CD4-positive, alpha-beta T cell (primary cell): ENCODE measurements around the gene ZNF878. TPM values are rescaled to one million over a fixed set of nuclear protein-coding genes. Genes with fewer than 3 reads are reported as not detected.

Experiments used
- ATAC-seq: fragments of 200-7000 bp; cut with Tn5 transposase; one replicate; pipeline ENCODE4 v1.10.0; 2022; ENCODE audit warnings: mild to moderate bottlenecking; ENCODE audit not compliant: poor library complexity
- CTCF ChIA-PET: fragments of 350-600 bp; sonication (Branson Sonifier 250); formaldehyde crosslinking; loops from one replicate; lab custom pipeline; 2021; ENCODE audit warnings: antibody characterized with exemption, inconsistent platforms; lab: Charles Lee
- POLR2A ChIA-PET: fragments of 350-600 bp; sonication (Branson Sonifier 250); formaldehyde crosslinking; loops from one replicate; lab custom pipeline; 2021; ENCODE audit warnings: antibody characterized with exemption, inconsistent platforms; lab: Charles Lee
- DNase-seq, 14 experiments: peaks; one replicate each; pipeline ENCODE4 v3.0.0-alpha.2; 2013 to 2020; ENCODE audit warnings: mixed read lengths in 2 of 14
- H3K27ac ChIP-seq, 2 donors: one replicate each; pipeline versions ENCODE4 v1.5.1 to v1.7.0; 2013; ENCODE audit warnings: low read length in 2 of 2, low read depth in 1 of 2, mild to moderate bottlenecking in 1 of 2
- H3K27me3 ChIP-seq, 2 experiments: 1 replicate in 1 of 2; 2 replicates in 1 of 2; pipeline versions ENCODE4 v1.6.1 to v1.7.0; 2013; ENCODE audit warnings: low read length in 2 of 2, control low read depth in 1 of 2, mild to moderate bottlenecking in 1 of 2, moderate library complexity in 1 of 2; ENCODE audit not compliant: insufficient read depth in 2 of 2, control insufficient read depth in 1 of 2
- H3K36me3 ChIP-seq: one replicate; pipeline ENCODE4 v1.6.1; 2013; ENCODE audit warnings: low read length, control low read depth; ENCODE audit not compliant: insufficient read depth
- H3K4me1 ChIP-seq: one replicate; pipeline ENCODE4 v1.6.1; 2013; ENCODE audit warnings: low read length, control low read depth; ENCODE audit not compliant: insufficient read depth
- H3K4me3 ChIP-seq: one replicate; pipeline ENCODE4 v1.5.1; 2013; ENCODE audit warnings: mild to moderate bottlenecking, low read length, moderate library complexity
- H3K9me3 ChIP-seq, 2 experiments: 1 replicate in 1 of 2; 2 replicates in 1 of 2; pipeline versions ENCODE4 v1.6.1 to v1.7.0; 2013; ENCODE audit warnings: low read length in 2 of 2, mild to moderate bottlenecking in 2 of 2, control low read depth in 1 of 2, moderate library complexity in 1 of 2; ENCODE audit not compliant: control insufficient read depth in 1 of 2, insufficient read depth in 1 of 2
- H3K27ac Mint-ChIP-seq: one replicate; pipeline ENCODE4 v1.8.0; 2020; ENCODE audit warnings: mixed read lengths
- H3K27me3 Mint-ChIP-seq: one replicate; pipeline ENCODE4 v1.8.0; 2021; ENCODE audit warnings: mixed read lengths
- H3K36me3 Mint-ChIP-seq: one replicate; pipeline ENCODE4 v1.8.0; 2021; ENCODE audit warnings: low read depth, mixed read lengths
- H3K4me1 Mint-ChIP-seq: one replicate; pipeline ENCODE4 v1.8.0; 2021; ENCODE audit warnings: low read depth, mixed read lengths
- H3K4me3 Mint-ChIP-seq: one replicate; pipeline ENCODE4 v1.8.0; 2020; ENCODE audit warnings: mild to moderate bottlenecking, mixed read lengths
- H3K9me3 Mint-ChIP-seq: one replicate; pipeline ENCODE4 v1.8.0; 2020; ENCODE audit warnings: mixed read lengths
- CTCF ChIP-seq: fragments of 200-600 bp; IDR thresholded peaks from one replicate; pipeline ENCODE4 v1.8.0; 2022; ENCODE audit warnings: antibody characterized with exemption, mild to moderate bottlenecking
- intact Hi-C, 2 experiments: fragments of 100-400 bp; cut with DNase I in 1 of 2; cut with micrococcal nuclease in 1 of 2; formaldehyde crosslinking; loops; one replicate each; pipeline versions ENCODE4 v1.15.1 to v1.9.0; 2023 to 2025; cut with DNase I, micrococcal nuclease
- total RNA-seq, 174 experiments: library from RNA in 2 of 174; stranded (reverse) in 2 of 174; gene quantifications; one replicate each; pipeline ENCODE4 v1.2.3 and lab custom pipeline; 2021 to 2026

The ZNF878 gene
- total RNA-seq, 2 experiments from 2014 or later = not detected

- ATAC-seq = no peak
- POLR2A ChIA-PET = no interaction called here
- Mint-ChIP-seq H3K36me3 (peaks cover 88% of the 10 kb centered on the region), H3K4me3 (no peak overlapping the region), H3K27me3 (no peaks in the 10 kb centered on the region), H3K9me3 (peaks cover 19% of the 10 kb centered on the region), H3K4me1 (no peaks in the 10 kb centered on the region), H3K27ac (no peak overlapping the region)
- Histone ChIP-seq H3K9me3 (peaks cover 60 to 89% of the 10 kb centered on the region in 2 experiments), H3K36me3 (peaks cover 33% of the 10 kb centered on the region), H3K27ac (no peak overlapping the region), H3K4me3 (no peak overlapping the region), H3K27me3 (no peaks in the 10 kb centered on the region), H3K4me1 (no peaks in the 10 kb centered on the region)
- CTCF ChIA-PET = no interaction called here
- no peak for DNase-seq
- intact Hi-C loops = no loop called here
- TF ChIP-seq CTCF = no peak
Observed at GRCh38 chr19:12015753-12016116, 37.0 kb downstream of the ZNF878 start.

DNA sequence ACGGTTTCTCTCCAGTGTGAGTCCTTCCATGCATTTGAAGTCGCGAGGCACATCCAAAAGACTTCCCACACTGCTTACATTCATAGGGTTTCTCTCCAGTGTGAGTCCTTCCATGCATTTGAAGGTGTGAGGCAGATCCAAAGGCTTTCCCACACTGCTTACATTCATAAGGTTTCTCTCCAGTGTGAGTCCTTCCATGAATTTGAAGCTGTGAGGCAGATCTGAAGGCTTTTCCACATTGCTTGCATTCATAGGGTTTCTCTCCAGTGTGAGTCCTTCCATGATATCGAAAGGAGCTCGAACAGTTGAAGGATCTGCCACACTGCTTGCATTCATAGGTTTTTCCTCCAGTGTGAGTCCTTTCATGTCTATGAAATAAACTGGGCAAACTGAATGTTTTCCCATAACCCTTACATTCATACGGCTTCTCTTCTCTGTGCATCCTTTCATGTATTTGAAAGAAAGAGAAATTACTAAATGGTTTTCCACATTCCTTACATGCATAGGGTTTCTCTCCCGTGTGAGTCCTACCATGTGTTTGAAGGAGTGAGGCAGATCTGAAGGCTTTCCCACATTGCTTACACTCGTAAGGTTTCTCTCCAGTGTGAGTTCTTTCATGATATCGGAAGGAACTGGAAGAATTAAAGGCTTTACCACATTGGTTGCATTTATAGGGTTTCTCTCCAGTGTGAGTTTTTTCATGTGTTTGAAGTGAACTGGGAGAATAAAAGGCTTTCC, 37.6 kb downstream of the ZNF878 start:
- peaks cover 61 to 85% of the 10 kb centered on the region in 2 experiments for H3K9me3 ChIP-seq
- DNase-seq (no peak), ATAC-seq (no peak)
- no peaks in the 10 kb centered on the region for H3K4me1 ChIP-seq
- Mint-ChIP-seq H3K27me3 (no peaks in the 10 kb centered on the region), H3K4me3 (no peak overlapping the region), H3K27ac (no peak overlapping the region), H3K36me3 (peaks cover 89% of the 10 kb centered on the region), H3K9me3 (peaks cover 19% of the 10 kb centered on the region), H3K4me1 (no peaks in the 10 kb centered on the region)
- ChIA-PET POLR2A (no interaction called here), CTCF (no interaction called here)
- no peak for TF ChIP-seq CTCF
- peaks cover 33% of the 10 kb centered on the region for H3K36me3 ChIP-seq
- no peak overlapping the region for H3K4me3 ChIP-seq
- intact Hi-C loops = no loop called here
- no peak overlapping the region for H3K27ac ChIP-seq
- no peaks in the 10 kb centered on the region for H3K27me3 ChIP-seq

DNA sequence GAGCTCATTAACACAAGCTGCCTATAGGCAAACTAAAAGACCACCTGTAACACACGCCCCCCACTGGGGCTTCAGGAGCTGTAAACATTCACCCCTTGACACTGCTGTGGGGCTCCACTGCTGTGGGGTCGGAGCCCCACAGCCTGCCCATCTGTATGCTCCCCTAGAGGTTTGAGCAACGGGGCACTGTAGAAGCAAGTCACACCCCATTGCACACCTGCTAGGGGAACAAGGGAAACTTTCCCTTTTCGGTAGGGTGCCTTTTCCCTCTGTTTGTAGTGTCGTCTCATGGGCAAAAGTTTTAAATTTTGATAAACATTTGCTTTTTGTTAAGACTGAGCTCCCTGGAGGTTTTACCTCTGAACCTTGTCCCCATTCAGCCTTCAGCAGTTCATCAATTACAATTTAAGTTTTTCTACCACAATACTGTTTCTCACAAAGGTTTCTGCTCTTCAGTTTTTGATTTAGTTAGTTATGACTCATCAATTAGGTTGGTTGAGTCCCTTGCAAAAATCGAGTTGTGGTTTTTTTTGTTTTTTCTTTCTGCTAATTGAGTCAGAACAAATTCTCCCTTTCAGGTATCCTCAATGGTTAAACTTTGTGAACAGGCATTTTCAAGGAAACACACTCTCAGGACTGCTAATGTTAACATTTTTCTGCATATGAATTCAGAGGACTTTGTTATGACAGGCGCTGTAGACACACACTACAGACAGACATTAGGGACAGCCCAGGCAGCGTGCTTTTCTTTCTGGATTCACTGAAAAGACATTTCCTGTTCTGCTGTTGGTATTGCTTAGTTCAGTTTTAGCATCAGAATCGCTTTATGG, 52.4 kb downstream of the ZNF878 start:
- Mint-ChIP-seq H3K4me1 (peaks cover 28% of the 10 kb centered on the region), H3K36me3 (peaks cover 58% of the 10 kb centered on the region), H3K27ac (no peak overlapping the region), H3K4me3 (no peak overlapping the region), H3K27me3 (no peaks in the 10 kb centered on the region), H3K9me3 (no peaks in the 10 kb centered on the region)
- Histone ChIP-seq H3K27ac (no peak overlapping the region), H3K4me1 (peaks cover 10% of the 10 kb centered on the region), H3K4me3 (no peak overlapping the region), H3K27me3 (no peaks in the 10 kb centered on the region), H3K36me3 (peaks cover 11% of the 10 kb centered on the region), H3K9me3 (peaks cover 0 to 5% of the 10 kb centered on the region in 2 experiments)
- ATAC-seq = no peak
- no peak for TF ChIP-seq CTCF
- intact Hi-C loops = no loop called here
- CTCF ChIA-PET = no interaction called here
- POLR2A ChIA-PET = no interaction called here
- DNase-seq = no peak
